HFF-Myc (cell line): ENCODE data around the gene GNG13.

ENCODE experiments used
- DNase-seq: peaks from one replicate; pipeline ENCODE4 v3.0.0-alpha.2; 2011; ENCODE audit warnings: low read depth; ENCODE audit errors: extremely low read depth
- H3K4me3 ChIP-seq: replicated peaks from 2 replicates; pipeline ENCODE4 v1.5.1; 2011; ENCODE audit warnings: low read depth, mild to moderate bottlenecking, control low read depth, low read length
- TF ChIP-seq, protein P1 (sequence below): IDR thresholded peaks from 2 replicates; pipeline ENCODE4 v1.5.1; 2012; ENCODE audit warnings: mild to moderate bottlenecking, low read depth, low read length, control low read depth; ENCODE audit errors: missing control alignments

Gene GNG13

DNA sequence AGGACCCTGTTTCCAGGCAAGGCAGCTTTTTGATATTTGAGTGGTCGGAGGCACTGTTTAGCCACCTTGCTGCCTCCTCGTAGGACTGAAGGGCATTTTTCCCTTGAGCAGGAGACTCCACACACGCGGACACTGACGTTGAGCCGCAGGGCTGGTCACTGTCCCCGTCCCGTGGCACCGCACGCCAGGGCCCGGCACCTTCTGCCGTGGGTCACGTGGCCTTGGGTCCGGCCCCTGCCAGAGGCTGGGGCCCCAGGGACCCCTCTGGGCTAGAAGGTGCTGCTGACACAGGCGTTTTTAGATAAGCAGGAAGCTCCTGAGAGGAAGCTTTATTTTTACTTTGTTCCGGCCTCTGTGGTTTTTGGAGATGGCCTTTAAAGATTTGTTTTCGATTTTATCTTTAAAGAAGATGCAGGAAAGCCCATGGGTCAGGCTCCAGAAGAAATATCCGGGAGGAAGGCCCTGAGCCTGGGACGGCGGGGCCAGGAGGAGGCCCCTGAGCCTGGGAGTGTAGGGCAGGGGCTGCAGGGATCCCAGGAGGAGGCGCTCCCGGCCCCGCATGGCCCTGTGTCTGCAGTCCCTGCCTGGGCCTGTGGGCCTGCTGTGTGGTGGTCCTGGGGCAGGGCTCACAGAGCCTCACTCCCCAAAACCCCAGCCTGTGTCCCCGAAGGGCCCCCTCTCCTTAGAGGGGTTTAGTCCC is 30.5 kb upstream of the GNG13 start:
- H3K4me3 ChIP-seq, result no peak overlapping the region
- no peak for DNase-seq
- TF ChIP-seq, protein P1, sequence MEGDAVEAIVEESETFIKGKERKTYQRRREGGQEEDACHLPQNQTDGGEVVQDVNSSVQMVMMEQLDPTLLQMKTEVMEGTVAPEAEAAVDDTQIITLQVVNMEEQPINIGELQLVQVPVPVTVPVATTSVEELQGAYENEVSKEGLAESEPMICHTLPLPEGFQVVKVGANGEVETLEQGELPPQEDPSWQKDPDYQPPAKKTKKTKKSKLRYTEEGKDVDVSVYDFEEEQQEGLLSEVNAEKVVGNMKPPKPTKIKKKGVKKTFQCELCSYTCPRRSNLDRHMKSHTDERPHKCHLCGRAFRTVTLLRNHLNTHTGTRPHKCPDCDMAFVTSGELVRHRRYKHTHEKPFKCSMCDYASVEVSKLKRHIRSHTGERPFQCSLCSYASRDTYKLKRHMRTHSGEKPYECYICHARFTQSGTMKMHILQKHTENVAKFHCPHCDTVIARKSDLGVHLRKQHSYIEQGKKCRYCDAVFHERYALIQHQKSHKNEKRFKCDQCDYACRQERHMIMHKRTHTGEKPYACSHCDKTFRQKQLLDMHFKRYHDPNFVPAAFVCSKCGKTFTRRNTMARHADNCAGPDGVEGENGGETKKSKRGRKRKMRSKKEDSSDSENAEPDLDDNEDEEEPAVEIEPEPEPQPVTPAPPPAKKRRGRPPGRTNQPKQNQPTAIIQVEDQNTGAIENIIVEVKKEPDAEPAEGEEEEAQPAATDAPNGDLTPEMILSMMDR, result no peak

DNA sequence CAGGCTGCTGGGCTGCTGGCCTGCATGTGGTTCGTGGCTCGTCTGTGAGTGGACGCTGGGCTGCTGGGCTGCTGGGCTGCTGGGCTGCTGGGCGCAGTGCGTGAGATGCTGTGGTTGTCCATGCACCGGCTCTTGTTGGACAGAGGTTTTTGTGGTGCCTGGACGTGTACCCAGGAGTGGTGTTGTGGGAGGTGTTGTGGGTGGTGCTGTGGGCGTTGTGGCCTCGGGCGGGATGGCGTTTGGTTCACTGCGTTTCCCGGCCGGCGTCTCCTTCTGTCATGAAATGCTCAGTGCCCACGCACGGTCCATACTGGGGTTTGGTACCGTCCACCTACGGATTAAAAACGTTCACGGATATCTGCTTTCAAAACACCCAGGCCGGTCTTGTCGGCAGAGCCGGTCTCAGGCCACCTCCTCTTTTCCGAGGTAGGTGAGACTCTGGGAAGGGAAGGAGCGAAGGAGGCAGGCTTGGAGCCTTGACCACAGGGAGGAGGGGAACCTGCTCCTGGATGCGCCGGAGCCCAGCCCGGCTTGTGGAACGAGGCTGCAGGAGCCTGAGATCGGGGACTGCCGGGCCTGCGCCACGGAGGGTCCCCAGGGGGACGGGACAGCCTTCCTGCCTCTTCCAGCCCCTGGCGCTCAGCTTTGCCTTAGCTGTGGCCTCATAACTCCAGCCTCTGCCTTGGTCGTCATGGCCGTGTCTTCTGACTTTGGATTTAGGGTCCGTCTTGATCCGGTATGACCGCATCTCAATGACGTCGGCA is 29.8 kb upstream of the GNG13 start:
- TF ChIP-seq, protein P1, result no peak
- no peak for DNase-seq
- no peak overlapping the region for H3K4me3 ChIP-seq

DNA sequence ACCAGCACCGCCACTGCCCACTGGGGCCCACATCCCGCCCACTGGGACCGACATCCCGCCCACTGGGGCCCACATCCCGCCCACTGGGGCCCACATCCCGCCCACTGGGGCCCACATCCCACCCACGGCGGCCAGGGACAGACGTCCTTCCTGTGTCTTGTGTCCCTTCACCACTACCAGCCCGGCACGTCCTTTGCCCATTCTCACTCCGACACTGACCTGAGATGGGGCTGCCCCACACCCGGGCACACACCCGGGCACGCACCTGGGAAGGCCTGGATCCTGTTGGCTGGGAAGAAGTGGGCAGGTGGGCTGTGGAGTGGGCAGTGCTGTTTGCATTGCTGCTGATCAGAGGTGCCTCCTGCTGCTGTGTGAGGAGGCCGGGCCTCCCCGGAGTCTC is 28.4 kb upstream of the GNG13 start:
- H3K4me3 ChIP-seq, result no peak overlapping the region
- TF ChIP-seq, protein P1, result no peak
- DNase-seq, result no peak

DNA sequence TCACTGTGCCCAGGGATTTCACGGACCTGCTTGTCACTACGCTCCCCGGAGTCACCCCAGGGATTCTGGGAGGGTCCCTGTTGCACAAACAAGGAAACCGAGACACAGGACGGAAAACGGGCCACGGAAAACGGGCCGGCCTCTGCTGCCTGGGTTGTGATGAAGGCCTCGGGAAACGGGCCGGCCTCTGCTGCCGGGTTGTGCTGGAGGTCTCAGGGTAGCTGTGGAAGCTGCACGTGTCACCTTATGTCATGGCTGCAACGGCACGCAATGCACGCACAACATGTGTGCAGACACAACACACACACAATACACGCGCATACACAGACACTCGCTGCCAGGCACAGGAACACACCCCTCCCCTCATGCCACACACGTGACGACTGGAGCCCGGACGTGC is 27.0 kb upstream of the GNG13 start:
- TF ChIP-seq, protein P1, result no peak
- no peak for DNase-seq
- H3K4me3 ChIP-seq, result no peak overlapping the region

DNA sequence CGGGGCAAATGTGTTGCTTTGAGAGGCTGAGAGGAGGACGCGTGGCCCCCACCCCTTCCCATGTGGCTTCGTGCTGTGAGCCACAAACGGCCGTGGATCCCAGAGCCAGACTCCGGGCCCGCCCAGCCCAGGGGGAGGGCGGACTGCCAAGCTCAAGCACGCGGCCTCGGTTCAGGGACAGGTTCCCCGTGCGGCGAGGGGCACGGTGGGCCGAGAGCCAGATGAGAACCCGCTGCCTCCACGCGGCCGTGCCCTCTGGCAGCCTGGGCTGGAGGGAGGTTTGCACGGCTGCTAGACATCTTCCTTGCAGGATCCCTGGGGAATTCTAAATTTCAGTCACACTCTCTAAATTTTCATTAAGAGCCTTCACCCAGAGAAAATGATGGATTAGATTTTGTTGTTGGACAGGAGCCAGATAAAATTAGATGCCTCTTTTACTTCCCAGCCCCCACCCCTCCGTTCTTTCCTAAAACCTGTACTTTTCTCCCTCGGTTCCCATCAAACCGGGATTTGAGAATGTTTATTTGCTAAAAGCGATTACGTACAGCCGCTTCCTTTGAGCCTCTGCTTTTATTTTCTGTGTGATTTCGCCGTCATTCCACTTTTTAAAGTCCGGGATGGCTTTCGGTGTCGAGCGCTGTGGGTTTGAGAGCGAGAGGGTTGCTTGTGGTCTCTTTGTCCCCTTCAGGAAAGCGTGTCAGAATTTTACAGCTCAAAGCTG is 25.0 kb upstream of the GNG13 start:
- no peak for DNase-seq

DNA sequence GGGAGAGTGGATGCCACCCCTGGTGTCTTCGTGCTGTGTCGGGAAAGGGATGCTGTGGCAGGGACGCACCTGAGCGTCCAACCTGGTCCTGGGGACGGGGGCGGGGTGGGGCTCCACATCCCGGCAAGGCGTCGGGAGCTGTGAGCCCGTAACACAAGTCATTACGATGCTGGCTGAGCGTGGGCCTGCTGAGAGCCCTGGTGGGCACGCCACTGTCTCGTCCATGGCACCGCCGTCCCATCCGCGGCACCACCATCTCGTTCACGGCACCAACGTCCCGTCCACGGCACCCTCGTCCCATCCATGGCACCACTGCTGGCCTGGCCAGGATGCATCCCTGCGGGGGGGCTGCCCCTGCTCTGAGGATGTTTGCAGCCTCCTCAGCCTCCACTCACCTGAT is 24.1 kb upstream of the GNG13 start:
- TF ChIP-seq, protein P1, result no peak
- H3K4me3 ChIP-seq, result no peak overlapping the region
- no peak for DNase-seq

More for the DNA sequence above, 25.0 kb upstream of the GNG13 start:
- TF ChIP-seq, protein P1, result no peak
- H3K4me3 ChIP-seq, result no peak overlapping the region
